Fibroblast of lung (primary cell): ENCODE results near the gene ANGPTL2. TPM values are rescaled to one million over a fixed set of nuclear protein-coding genes. Genes with fewer than 3 reads are reported as not detected.

Source experiments
- DNase-seq, 2 donors: peaks; one replicate each; pipeline versions ENCODE4 v3.0.0 to v3.0.0-alpha.2; 2010; ENCODE audit warnings: low read depth in 2 of 2
- H2AFZ ChIP-seq: 2 replicates; pipeline ENCODE4 v1.5.1; 2012; ENCODE audit warnings: low read length, control low read depth, inconsistent platforms
- H3K27ac ChIP-seq: 2 replicates; pipeline ENCODE4 v1.5.1; 2011; ENCODE audit warnings: low read length, control low read depth; ENCODE audit not compliant: insufficient read depth
- H3K27me3 ChIP-seq: 2 replicates; pipeline ENCODE4 v1.5.1; 2011; ENCODE audit warnings: mild to moderate bottlenecking, low read length; ENCODE audit not compliant: control insufficient read depth, insufficient read depth
- H3K36me3 ChIP-seq: 2 replicates; pipeline ENCODE4 v1.5.1; 2011; ENCODE audit warnings: low read length; ENCODE audit not compliant: control insufficient read depth, insufficient read depth
- H3K4me1 ChIP-seq: 2 replicates; pipeline ENCODE4 v1.5.1; 2011; ENCODE audit warnings: low read length; ENCODE audit not compliant: control insufficient read depth, insufficient read depth; ENCODE audit errors: extremely low read depth
- H3K4me2 ChIP-seq: 2 replicates; pipeline ENCODE4 v1.5.1; 2011; ENCODE audit warnings: low read length, control low read depth; ENCODE audit not compliant: insufficient read depth; ENCODE audit errors: extremely low read depth
- H3K4me3 ChIP-seq, 4 experiments: fragments of 200-600 bp in 1 of 4; sonication (generic) in 1 of 4; replicated peaks in 1 of 4; 2 replicates each; pipeline ENCODE4 v1.5.1; 2011 to 2016; ENCODE audit warnings: low read length in 4 of 4, low read depth in 3 of 4, mild to moderate bottlenecking in 3 of 4, control low read depth in 2 of 4, inconsistent platforms in 1 of 4, mixed read lengths in 1 of 4; ENCODE audit not compliant: insufficient read depth in 1 of 4; ENCODE audit errors: control extremely low read depth in 1 of 4
- H3K79me2 ChIP-seq: 2 replicates; pipeline ENCODE4 v1.5.1; 2012; ENCODE audit warnings: mild to moderate bottlenecking, low read length, inconsistent platforms; ENCODE audit not compliant: control insufficient read depth, insufficient read depth
- H3K9ac ChIP-seq: 2 replicates; pipeline ENCODE4 v1.5.1; 2011; ENCODE audit warnings: mild to moderate bottlenecking, low read length, control low read depth; ENCODE audit not compliant: insufficient read depth
- H3K9me3 ChIP-seq: 2 replicates; pipeline ENCODE4 v1.5.1; 2012; ENCODE audit warnings: low read depth, low read length; ENCODE audit not compliant: control insufficient read depth, insufficient read depth
- H4K20me1 ChIP-seq: 2 replicates; pipeline ENCODE4 v1.5.1; 2011; ENCODE audit warnings: low read length; ENCODE audit not compliant: control insufficient read depth, insufficient read depth; ENCODE audit errors: extremely low read depth
- CTCF ChIP-seq, 2 donors: IDR thresholded peaks in 1 of 2; conservative IDR thresholded peaks in 1 of 2; 1 replicate in 1 of 2; 2 replicates in 1 of 2; pipeline ENCODE4 v1.5.1; 2011 to 2012; ENCODE audit warnings: low read length in 2 of 2, control low read depth in 1 of 2, inconsistent platforms in 1 of 2, low read depth in 1 of 2, mild to moderate bottlenecking in 1 of 2
- EZH2 ChIP-seq: IDR thresholded peaks from 2 replicates; pipeline ENCODE4 v1.5.1; 2012; ENCODE audit warnings: low read length, control low read depth, mild to moderate bottlenecking; ENCODE audit errors: missing control alignments
- polyA plus RNA-seq, 2 donors: library from polyadenylated mRNA; depleted of rRNA in 1 of 2; stranded (reverse) in 1 of 2; unstranded in 1 of 2; fragments of >200 nt; gene quantifications; 2 replicates each; pipeline ENCODE4 v1.2.1, GENCODE V29; 2011 to 2012; ENCODE audit warnings: missing spikeins in 1 of 2
- total RNA-seq: library from RNA; depleted of rRNA; stranded (reverse); fragments of >200 nt; gene quantifications from 2 replicates; pipeline ENCODE4 v1.2.1, GENCODE V29; 2014

Gene ANGPTL2
- total and polyA plus RNA-seq, 2 donors (not counting 1 experiment from before 2014, with no cell fraction given) = 128 to 163 TPM

- TF ChIP-seq EZH2 = no peak
- TF ChIP-seq CTCF (conservative IDR thresholded peaks at IDR 0.05 in 1 of 2, IDR thresholded peaks at IDR 0.05 in 1 of 2; ENCODE audit: low read depth in 1 of 2, low read length in 2 of 2) = no peak
- Histone ChIP-seq H2AFZ (no peak overlapping the region), H4K20me1 (no peaks in the 10 kb centered on the region)
These were observed 21.6 kb upstream of the ANGPTL2 start for GRCh38 chr9:127143920-127144465.

DNA sequence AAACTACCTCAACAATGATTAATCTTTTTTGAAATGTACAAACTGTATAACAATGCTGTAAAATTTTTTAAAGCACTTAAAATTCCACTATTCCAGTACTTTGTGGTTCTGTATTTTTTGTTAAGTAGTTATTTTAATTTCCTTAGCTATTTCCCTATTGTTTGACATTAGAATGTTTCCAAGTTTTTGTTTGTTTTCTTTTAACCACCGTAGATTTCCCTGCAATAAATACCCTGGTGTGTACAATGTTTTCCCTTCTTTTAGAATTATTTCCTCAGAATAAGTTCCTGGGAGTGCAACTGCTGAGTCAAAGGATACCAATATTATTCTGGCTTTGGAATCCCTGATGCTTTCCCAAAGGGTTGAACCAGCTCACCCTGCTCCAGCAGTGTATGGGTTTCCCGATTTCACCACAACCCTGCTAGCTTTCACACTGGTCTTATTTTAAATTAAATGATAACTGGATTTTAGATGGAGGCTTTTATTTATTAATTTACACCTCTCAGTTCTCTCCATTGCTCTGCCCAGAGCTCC, 20.6 kb upstream of the ANGPTL2 start:
- Histone ChIP-seq H3K4me3 (no peak overlapping the region), H3K4me1 (no peaks in the 10 kb centered on the region), H3K27ac (no peak overlapping the region), H2AFZ (no peak overlapping the region), H3K9me3 (no peaks in the 10 kb centered on the region), H3K9ac (no peak overlapping the region), H4K20me1 (no peaks in the 10 kb centered on the region), H3K4me2 (no peak overlapping the region), H3K36me3 (no peaks in the 10 kb centered on the region), H3K79me2 (no peaks in the 10 kb centered on the region), H3K27me3 (no peaks in the 10 kb centered on the region)
- no peak for DNase-seq
- TF ChIP-seq CTCF (conservative IDR thresholded peaks at IDR 0.05 in 1 of 2, IDR thresholded peaks at IDR 0.05 in 1 of 2; ENCODE audit: low read depth in 1 of 2, low read length in 2 of 2) (no peak), EZH2 (no peak)

More at GRCh38 chr9:127143920-127144465, 21.6 kb upstream of the ANGPTL2 start:
- Histone ChIP-seq H3K9ac (no peak overlapping the region), H3K4me1 (no peaks in the 10 kb centered on the region), H3K4me2 (no peak overlapping the region), H3K27ac (no peak overlapping the region), H3K9me3 (no peaks in the 10 kb centered on the region), H3K4me3 (no peak overlapping the region), H3K79me2 (no peaks in the 10 kb centered on the region), H3K27me3 (no peaks in the 10 kb centered on the region), H3K36me3 (no peaks in the 10 kb centered on the region)
- no peak for DNase-seq

DNA sequence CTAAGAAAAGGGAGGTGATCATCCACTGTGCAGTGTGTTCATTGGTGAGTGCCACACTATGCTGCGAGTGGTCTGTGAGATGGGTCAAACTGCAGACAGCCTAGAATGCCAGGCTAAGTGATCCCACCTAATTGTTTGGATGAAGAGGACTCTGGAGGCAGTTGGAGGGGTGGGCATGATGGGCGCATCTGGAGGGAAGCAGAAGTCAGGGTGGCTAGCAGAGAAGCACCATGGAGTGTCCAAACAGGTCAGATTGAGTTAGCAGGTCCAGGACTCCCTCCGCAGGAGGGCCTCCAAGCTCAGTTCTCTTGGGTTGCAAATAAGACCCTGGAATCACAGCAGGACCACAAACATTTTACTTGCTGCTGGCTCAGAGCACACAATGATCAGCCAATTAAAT, 19.9 kb upstream of the ANGPTL2 start:
- no peak for DNase-seq
- H3K36me3 ChIP-seq = no peaks in the 10 kb centered on the region
- no peak overlapping the region for H3K9ac ChIP-seq
- H3K4me1 ChIP-seq = no peaks in the 10 kb centered on the region
- H3K79me2 ChIP-seq = no peaks in the 10 kb centered on the region
- H3K27ac ChIP-seq = no peak overlapping the region
- no peak overlapping the region for H3K4me3 ChIP-seq
- TF ChIP-seq EZH2 (no peak), CTCF (conservative IDR thresholded peaks at IDR 0.05 in 1 of 2, IDR thresholded peaks at IDR 0.05 in 1 of 2; ENCODE audit: low read depth in 1 of 2, low read length in 2 of 2) (no peak)
- no peak overlapping the region for H2AFZ ChIP-seq
- no peaks in the 10 kb centered on the region for H3K27me3 ChIP-seq
- no peaks in the 10 kb centered on the region for H3K9me3 ChIP-seq
- H3K4me2 ChIP-seq = no peak overlapping the region
- no peaks in the 10 kb centered on the region for H4K20me1 ChIP-seq
